DOHH2 (cell line): ENCODE results near the gene ALDH1A1.

Source experiments
- H3F3A ChIP-seq: fragments of 200-600 bp; sonication (generic), shearing (Covaris generic); 2 replicates; pipeline ENCODE4 v1.6.0; 2016; ENCODE audit warnings: antibody characterized with exemption, mild to moderate bottlenecking; ENCODE audit not compliant: control insufficient read depth, insufficient read depth
- H3K27ac ChIP-seq: fragments of 200-600 bp; sonication (generic); 2 replicates; pipeline ENCODE4 v1.5.1; 2014; ENCODE audit warnings: low read depth, mild to moderate bottlenecking, low read length, moderate library complexity
- H3K27me3 ChIP-seq: fragments of 200-600 bp; sonication (generic); 2 replicates; pipeline ENCODE4 v1.6.1; 2014; ENCODE audit warnings: mild to moderate bottlenecking, low read length, mixed read lengths; ENCODE audit not compliant: control insufficient read depth
- H3K36me3 ChIP-seq: fragments of 200-600 bp; sonication (generic); 2 replicates; pipeline ENCODE4 v1.6.1; 2014; ENCODE audit warnings: mild to moderate bottlenecking, low read length, moderate library complexity, mixed read lengths; ENCODE audit not compliant: control insufficient read depth
- H3K4me1 ChIP-seq: fragments of 200-600 bp; sonication (generic); 2 replicates; pipeline ENCODE4 v1.6.1; 2014; ENCODE audit warnings: mild to moderate bottlenecking, low read length, mixed read lengths; ENCODE audit not compliant: control insufficient read depth
- H3K4me2 ChIP-seq: fragments of 200-600 bp; sonication (generic); 2 replicates; pipeline ENCODE4 v1.6.0; 2014; ENCODE audit warnings: mild to moderate bottlenecking, low read length, moderate library complexity
- H3K4me3 ChIP-seq: fragments of 200-600 bp; sonication (generic); 2 replicates; pipeline ENCODE4 v1.5.1; 2014; ENCODE audit warnings: mild to moderate bottlenecking, low read length, mixed read lengths
- H3K79me2 ChIP-seq: fragments of 200-600 bp; sonication (generic); 2 replicates; pipeline ENCODE4 v1.6.1; 2014; ENCODE audit warnings: mild to moderate bottlenecking, low read length, mixed read lengths; ENCODE audit not compliant: control insufficient read depth
- H3K9me2 ChIP-seq: fragments of 200-600 bp; sonication (generic); replicated peaks from 2 replicates; pipeline ENCODE4 v1.6.1; 2014; ENCODE audit warnings: mild to moderate bottlenecking, low read length, mixed read lengths; ENCODE audit not compliant: control insufficient read depth
- H3K9me3 ChIP-seq: fragments of 200-600 bp; sonication (generic); 2 replicates; pipeline ENCODE4 v1.6.1; 2014; ENCODE audit warnings: antibody characterized with exemption, low read length, mixed read lengths; ENCODE audit not compliant: control insufficient read depth, insufficient read depth
- H4K20me1 ChIP-seq: fragments of 200-600 bp; sonication (generic); 2 replicates; pipeline ENCODE4 v1.6.0; 2014; ENCODE audit warnings: low read depth, mild to moderate bottlenecking, antibody characterized with exemption, low read length, moderate library complexity; ENCODE audit not compliant: control insufficient read depth, insufficient read depth
- EZH2phosphoT487 ChIP-seq: fragments of 200-600 bp; sonication (generic); IDR thresholded peaks from 2 replicates; pipeline ENCODE4 v1.6.1; 2017; ENCODE audit warnings: borderline replicate concordance, mild to moderate bottlenecking, antibody characterized with exemption, low read length, moderate library complexity, mixed read lengths
- TF ChIP-seq, protein P1 (sequence below): fragments of 200-600 bp; sonication (generic); IDR thresholded peaks from one replicate; pipeline ENCODE4 v1.5.1; 2014; ENCODE audit warnings: antibody characterized with exemption, mild to moderate bottlenecking, low read depth, low read length; ENCODE audit not compliant: poor library complexity, severe bottlenecking

Gene ALDH1A1

DNA sequence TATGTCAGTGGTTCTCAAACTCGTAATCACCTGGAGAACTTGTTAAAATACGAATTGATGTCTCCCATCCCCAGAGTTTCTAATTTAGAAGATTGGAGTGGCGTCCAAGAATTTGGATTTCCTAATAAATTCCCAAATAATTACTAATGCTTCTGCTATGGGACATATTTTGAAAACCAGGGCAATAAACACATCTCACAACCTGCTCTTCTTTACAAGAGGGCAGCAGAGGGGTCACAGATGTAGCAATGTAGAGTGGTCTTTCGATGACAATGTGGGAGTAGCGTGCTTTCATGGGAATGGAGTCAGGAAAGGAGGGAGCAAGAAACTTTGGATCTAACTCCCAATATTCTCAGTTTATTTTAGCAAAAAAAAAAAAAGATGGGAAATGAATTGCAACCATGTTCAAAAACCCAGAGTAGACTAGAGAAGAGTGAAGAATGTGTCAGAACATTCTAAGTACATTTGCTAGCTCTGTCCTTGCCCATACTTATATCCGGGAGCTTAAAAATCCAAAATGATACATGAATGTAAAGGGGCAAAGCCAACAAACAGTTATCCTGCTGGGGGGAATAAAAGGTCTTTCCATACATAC lies 33.8 kb upstream of the ALDH1A1 start:
- H3K4me3 ChIP-seq: no peak overlapping the region
- H3F3A ChIP-seq: no peaks in the 10 kb centered on the region
- no peak overlapping the region for H3K4me2 ChIP-seq
- H4K20me1 ChIP-seq: no peaks in the 10 kb centered on the region
- H3K79me2 ChIP-seq: no peaks in the 10 kb centered on the region
- no peak overlapping the region for H3K27ac ChIP-seq
- TF ChIP-seq, protein P1, sequence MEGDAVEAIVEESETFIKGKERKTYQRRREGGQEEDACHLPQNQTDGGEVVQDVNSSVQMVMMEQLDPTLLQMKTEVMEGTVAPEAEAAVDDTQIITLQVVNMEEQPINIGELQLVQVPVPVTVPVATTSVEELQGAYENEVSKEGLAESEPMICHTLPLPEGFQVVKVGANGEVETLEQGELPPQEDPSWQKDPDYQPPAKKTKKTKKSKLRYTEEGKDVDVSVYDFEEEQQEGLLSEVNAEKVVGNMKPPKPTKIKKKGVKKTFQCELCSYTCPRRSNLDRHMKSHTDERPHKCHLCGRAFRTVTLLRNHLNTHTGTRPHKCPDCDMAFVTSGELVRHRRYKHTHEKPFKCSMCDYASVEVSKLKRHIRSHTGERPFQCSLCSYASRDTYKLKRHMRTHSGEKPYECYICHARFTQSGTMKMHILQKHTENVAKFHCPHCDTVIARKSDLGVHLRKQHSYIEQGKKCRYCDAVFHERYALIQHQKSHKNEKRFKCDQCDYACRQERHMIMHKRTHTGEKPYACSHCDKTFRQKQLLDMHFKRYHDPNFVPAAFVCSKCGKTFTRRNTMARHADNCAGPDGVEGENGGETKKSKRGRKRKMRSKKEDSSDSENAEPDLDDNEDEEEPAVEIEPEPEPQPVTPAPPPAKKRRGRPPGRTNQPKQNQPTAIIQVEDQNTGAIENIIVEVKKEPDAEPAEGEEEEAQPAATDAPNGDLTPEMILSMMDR: no peak
- TF ChIP-seq EZH2phosphoT487: no peak
- no peaks in the 10 kb centered on the region for H3K9me3 ChIP-seq
- H3K27me3 ChIP-seq: no peaks in the 10 kb centered on the region
- H3K9me2 ChIP-seq: no peaks in the 10 kb centered on the region
- no peaks in the 10 kb centered on the region for H3K36me3 ChIP-seq
- H3K4me1 ChIP-seq: no peaks in the 10 kb centered on the region

- H3K4me3 ChIP-seq: no peak overlapping the region
- no peaks in the 10 kb centered on the region for H3K27me3 ChIP-seq
- no peaks in the 10 kb centered on the region for H3F3A ChIP-seq
- H3K9me2 ChIP-seq: no peaks in the 10 kb centered on the region
- TF ChIP-seq EZH2phosphoT487: no peak
- TF ChIP-seq, protein P1: no peak
- H4K20me1 ChIP-seq: no peaks in the 10 kb centered on the region
- H3K36me3 ChIP-seq: no peaks in the 10 kb centered on the region
- no peaks in the 10 kb centered on the region for H3K9me3 ChIP-seq
- H3K4me1 ChIP-seq: no peaks in the 10 kb centered on the region
- H3K4me2 ChIP-seq: no peak overlapping the region
- no peak overlapping the region for H3K27ac ChIP-seq
- H3K79me2 ChIP-seq: no peaks in the 10 kb centered on the region
These were observed 32.9 kb upstream of the ALDH1A1 start for GRCh38 chr9:72985746-72986145.

DNA sequence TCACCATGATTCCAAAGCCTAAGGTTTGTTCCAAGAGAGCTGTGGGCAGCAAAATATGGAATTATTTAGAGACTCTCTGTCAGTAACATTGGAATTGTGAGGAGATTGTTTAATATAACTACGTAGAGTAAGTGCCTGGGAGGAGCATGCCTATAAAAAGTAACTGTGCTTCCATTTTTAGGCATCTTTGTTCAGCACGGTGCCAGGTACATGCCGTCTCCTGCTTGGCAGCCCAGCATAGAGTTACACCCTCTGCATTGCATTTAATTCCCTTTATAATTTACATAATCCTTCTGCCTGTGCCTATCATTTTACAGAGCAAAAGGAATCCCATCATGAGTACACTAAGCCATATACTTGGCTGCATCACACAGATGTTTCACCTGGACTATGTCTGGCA lies 32.1 kb upstream of the ALDH1A1 start:
- no peaks in the 10 kb centered on the region for H3K79me2 ChIP-seq
- H3K4me1 ChIP-seq: no peaks in the 10 kb centered on the region
- no peaks in the 10 kb centered on the region for H3K9me3 ChIP-seq
- no peak overlapping the region for H3K27ac ChIP-seq
- H3F3A ChIP-seq: no peaks in the 10 kb centered on the region
- H3K27me3 ChIP-seq: no peaks in the 10 kb centered on the region
- H4K20me1 ChIP-seq: no peaks in the 10 kb centered on the region
- no peaks in the 10 kb centered on the region for H3K9me2 ChIP-seq
- TF ChIP-seq, protein P1: no peak
- no peak for TF ChIP-seq EZH2phosphoT487
- no peak overlapping the region for H3K4me3 ChIP-seq
- H3K36me3 ChIP-seq: no peaks in the 10 kb centered on the region
- no peak overlapping the region for H3K4me2 ChIP-seq
